ENCODE measurements around the gene SREBF1.

The SREBF1 gene

GRCh38 chr17:17771498-17772201, 65.1 kb downstream of the SREBF1 start:
- no peak overlapping the region for H3K9ac ChIP-seq (ENCODE audit: low read length in 2 of 2)
- no peak overlapping the region for H3K4me3 ChIP-seq (ENCODE audit: low read length in 2 of 2)
- no peaks in the 10 kb centered on the region for H3K36me3 ChIP-seq (ENCODE audit: control insufficient read depth in 2 of 2, insufficient read depth in 2 of 2, low read length in 2 of 2)
- no peaks in the 10 kb centered on the region for H3K27me3 ChIP-seq (ENCODE audit: control insufficient read depth in 1 of 2, insufficient read depth in 2 of 2, low read length in 2 of 2)
- H3K4me1 ChIP-seq (ENCODE audit: control insufficient read depth, insufficient read depth, low read length), result peaks cover 67% of the 10 kb centered on the region
- H3K27ac ChIP-seq (ENCODE audit: low read length), result no peak overlapping the region
- H3K9me3 ChIP-seq (ENCODE audit: control insufficient read depth in 2 of 2, low read length in 2 of 2), result no peaks in the 10 kb centered on the region

GRCh38 chr17:17770632-17771044, 66.1 kb downstream of the SREBF1 start:
- Histone ChIP-seq H3K9ac (ENCODE audit: low read length in 2 of 2) (peak overlapping the region; percentile 21 to 33), H3K4me1 (ENCODE audit: control insufficient read depth, insufficient read depth, low read length) (peaks cover 74% of the 10 kb centered on the region), H3K27me3 (ENCODE audit: control insufficient read depth in 1 of 2, insufficient read depth in 2 of 2, low read length in 2 of 2) (no peaks in the 10 kb centered on the region), H3K36me3 (ENCODE audit: control insufficient read depth in 2 of 2, insufficient read depth in 2 of 2, low read length in 2 of 2) (no peaks in the 10 kb centered on the region), H3K9me3 (ENCODE audit: control insufficient read depth in 2 of 2, low read length in 2 of 2) (no peaks in the 10 kb centered on the region), H3K27ac (ENCODE audit: low read length) (no peak overlapping the region), H3K4me3 (ENCODE audit: low read length in 2 of 2) (no peak overlapping the region)

GRCh38 chr17:17769869-17770631, 66.7 kb downstream of the SREBF1 start:
- peak overlapping the region in 1 of 2 donors; percentile 1 for H3K9ac ChIP-seq (ENCODE audit: low read length in 2 of 2)
- H3K4me1 ChIP-seq (ENCODE audit: control insufficient read depth, insufficient read depth, low read length), result peaks cover 72% of the 10 kb centered on the region
- H3K27me3 ChIP-seq (ENCODE audit: control insufficient read depth in 1 of 2, insufficient read depth in 2 of 2, low read length in 2 of 2), result no peaks in the 10 kb centered on the region
- H3K27ac ChIP-seq (ENCODE audit: low read length), result no peak overlapping the region
- no peak overlapping the region for H3K4me3 ChIP-seq (ENCODE audit: low read length in 2 of 2)
- no peaks in the 10 kb centered on the region for H3K36me3 ChIP-seq (ENCODE audit: control insufficient read depth in 2 of 2, insufficient read depth in 2 of 2, low read length in 2 of 2)
- no peaks in the 10 kb centered on the region for H3K9me3 ChIP-seq (ENCODE audit: control insufficient read depth in 2 of 2, low read length in 2 of 2)

GRCh38 chr17:17768424-17769088, 68.2 kb downstream of the SREBF1 start:
- peaks cover 0 to 3% of the 10 kb centered on the region in 2 donors for H3K36me3 ChIP-seq (ENCODE audit: control insufficient read depth in 2 of 2, insufficient read depth in 2 of 2, low read length in 2 of 2)
- peaks cover 62% of the 10 kb centered on the region for H3K4me1 ChIP-seq (ENCODE audit: control insufficient read depth, insufficient read depth, low read length)
- H3K9me3 ChIP-seq (ENCODE audit: control insufficient read depth in 2 of 2, low read length in 2 of 2), result no peaks in the 10 kb centered on the region
- H3K4me3 ChIP-seq (ENCODE audit: low read length in 2 of 2), result no peak overlapping the region
- H3K27me3 ChIP-seq (ENCODE audit: control insufficient read depth in 1 of 2, insufficient read depth in 2 of 2, low read length in 2 of 2), result no peaks in the 10 kb centered on the region
- H3K9ac ChIP-seq (ENCODE audit: low read length in 2 of 2), result peak overlapping the region in 1 of 2 donors; percentile 50
- no peak overlapping the region for H3K27ac ChIP-seq (ENCODE audit: low read length)

- peaks cover 0 to 3% of the 10 kb centered on the region in 2 donors for H3K36me3 ChIP-seq (ENCODE audit: control insufficient read depth in 2 of 2, insufficient read depth in 2 of 2, low read length in 2 of 2)
These were observed 68.8 kb downstream of the SREBF1 start for GRCh38 chr17:17767887-17768418.

GRCh38 chr17:17767154-17767869, 69.5 kb downstream of the SREBF1 start:
- Histone ChIP-seq H3K9ac (ENCODE audit: low read length in 2 of 2) (peak overlapping the region in 1 of 2 donors; percentile 29), H3K9me3 (ENCODE audit: control insufficient read depth in 2 of 2, low read length in 2 of 2) (no peaks in the 10 kb centered on the region), H3K27me3 (ENCODE audit: control insufficient read depth in 1 of 2, insufficient read depth in 2 of 2, low read length in 2 of 2) (no peaks in the 10 kb centered on the region), H3K4me1 (ENCODE audit: control insufficient read depth, insufficient read depth, low read length) (peaks cover 67% of the 10 kb centered on the region), H3K4me3 (ENCODE audit: low read length in 2 of 2) (no peak overlapping the region), H3K27ac (ENCODE audit: low read length) (no peak overlapping the region), H3K36me3 (ENCODE audit: control insufficient read depth in 2 of 2, insufficient read depth in 2 of 2, low read length in 2 of 2) (peaks cover 0 to 3% of the 10 kb centered on the region in 2 donors)

More at GRCh38 chr17:17767887-17768418, 68.8 kb downstream of the SREBF1 start:
- Histone ChIP-seq H3K27me3 (ENCODE audit: control insufficient read depth in 1 of 2, insufficient read depth in 2 of 2, low read length in 2 of 2) (no peaks in the 10 kb centered on the region), H3K9ac (ENCODE audit: low read length in 2 of 2) (no peak overlapping the region), H3K4me1 (ENCODE audit: control insufficient read depth, insufficient read depth, low read length) (peaks cover 65% of the 10 kb centered on the region), H3K9me3 (ENCODE audit: control insufficient read depth in 2 of 2, low read length in 2 of 2) (no peaks in the 10 kb centered on the region), H3K4me3 (ENCODE audit: low read length in 2 of 2) (no peak overlapping the region), H3K27ac (ENCODE audit: low read length) (no peak overlapping the region)

GRCh38 chr17:17766744-17767120, 70.1 kb downstream of the SREBF1 start:
- H3K4me1 ChIP-seq (ENCODE audit: control insufficient read depth, insufficient read depth, low read length), result peaks cover 64% of the 10 kb centered on the region

GRCh38 chr17:17766077-17766743, 70.6 kb downstream of the SREBF1 start:
- no peaks in the 10 kb centered on the region for H3K27me3 ChIP-seq (ENCODE audit: control insufficient read depth in 1 of 2, insufficient read depth in 2 of 2, low read length in 2 of 2)
- H3K4me1 ChIP-seq (ENCODE audit: control insufficient read depth, insufficient read depth, low read length), result peaks cover 63% of the 10 kb centered on the region
- no peak overlapping the region for H3K4me3 ChIP-seq (ENCODE audit: low read length in 2 of 2)
- H3K36me3 ChIP-seq (ENCODE audit: control insufficient read depth in 2 of 2, insufficient read depth in 2 of 2, low read length in 2 of 2), result peaks cover 0 to 3% of the 10 kb centered on the region in 2 donors
- H3K27ac ChIP-seq (ENCODE audit: low read length), result no peak overlapping the region
- no peaks in the 10 kb centered on the region for H3K9me3 ChIP-seq (ENCODE audit: control insufficient read depth in 2 of 2, low read length in 2 of 2)
- peak overlapping the region in 1 of 2 donors; percentile 47 for H3K9ac ChIP-seq (ENCODE audit: low read length in 2 of 2)

More at GRCh38 chr17:17766744-17767120, 70.1 kb downstream of the SREBF1 start:
- Histone ChIP-seq H3K27me3 (ENCODE audit: control insufficient read depth in 1 of 2, insufficient read depth in 2 of 2, low read length in 2 of 2) (no peaks in the 10 kb centered on the region), H3K36me3 (ENCODE audit: control insufficient read depth in 2 of 2, insufficient read depth in 2 of 2, low read length in 2 of 2) (peaks cover 0 to 3% of the 10 kb centered on the region in 2 donors), H3K9ac (ENCODE audit: low read length in 2 of 2) (peak overlapping the region; percentile 29 to 47), H3K9me3 (ENCODE audit: control insufficient read depth in 2 of 2, low read length in 2 of 2) (no peaks in the 10 kb centered on the region), H3K27ac (ENCODE audit: low read length) (no peak overlapping the region), H3K4me3 (ENCODE audit: low read length in 2 of 2) (no peak overlapping the region)

GRCh38 chr17:17765359-17766076, 71.3 kb downstream of the SREBF1 start:
- H3K27ac ChIP-seq (ENCODE audit: low read length), result no peak overlapping the region
- H3K4me1 ChIP-seq (ENCODE audit: control insufficient read depth, insufficient read depth, low read length), result peaks cover 59% of the 10 kb centered on the region
- no peaks in the 10 kb centered on the region for H3K27me3 ChIP-seq (ENCODE audit: control insufficient read depth in 1 of 2, insufficient read depth in 2 of 2, low read length in 2 of 2)
- H3K9me3 ChIP-seq (ENCODE audit: control insufficient read depth in 2 of 2, low read length in 2 of 2), result no peaks in the 10 kb centered on the region
- no peak overlapping the region for H3K9ac ChIP-seq (ENCODE audit: low read length in 2 of 2)
- peaks cover 0 to 3% of the 10 kb centered on the region in 2 donors for H3K36me3 ChIP-seq (ENCODE audit: control insufficient read depth in 2 of 2, insufficient read depth in 2 of 2, low read length in 2 of 2)
- no peak overlapping the region for H3K4me3 ChIP-seq (ENCODE audit: low read length in 2 of 2)
